NCI-H2196 (cell line): ENCODE measurements around the gene IFNA10.
"Not testable (repeated sequence)": the region's sequence is repeated elsewhere in the genome, so short reads cannot be mapped to it uniquely, and the experiment has no call there.

Experiments
- DNase-seq: peaks from one replicate; lab custom pipeline; 2025; ENCODE audit not compliant: unreplicated experiment; lab: John Stamatoyannopoulos, UW

Gene IFNA10

GRCh38 chr9:21207043-21207442 is at the start of gene IFNA10:
Gene IFNA10 (minus strand): TSS chr9:21207143. CDS start chr9:21207097, 46 bp downstream.
- DNase-seq, result not testable (repeated sequence)

- DNase-seq, result no peak
Observed at GRCh38 chr9:21255538-21256212, 48.7 kb upstream of the IFNA10 start.

- no peak for DNase-seq
Observed at GRCh38 chr9:21252721-21253547, 46.0 kb upstream of the IFNA10 start.

GRCh38 chr9:21251638-21252037 is 44.7 kb upstream of the IFNA10 start:
- DNase-seq, result no peak

DNA sequence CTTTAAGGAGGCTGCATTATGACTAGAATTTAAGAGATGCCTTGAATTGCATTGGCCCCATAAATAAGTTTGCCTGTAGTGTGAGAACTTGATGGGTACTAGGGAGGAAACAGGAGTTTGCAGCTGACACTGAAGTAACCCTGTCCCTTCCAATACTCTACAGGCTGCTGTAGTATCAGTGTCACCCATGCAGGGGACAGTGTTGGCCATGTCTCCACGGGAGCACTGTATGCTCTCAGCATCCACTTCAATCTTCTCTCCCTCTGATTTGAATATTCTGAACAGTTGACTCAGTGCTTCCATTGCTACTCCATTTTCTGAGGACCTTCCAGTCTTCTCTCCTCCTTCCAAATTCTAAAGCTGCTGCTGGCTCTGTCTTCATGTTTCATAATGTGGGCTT is 44.2 kb upstream of the IFNA10 start:
- no peak for DNase-seq

GRCh38 chr9:21244836-21245235 is 37.9 kb upstream of the IFNA10 start:
- no peak for DNase-seq

DNA sequence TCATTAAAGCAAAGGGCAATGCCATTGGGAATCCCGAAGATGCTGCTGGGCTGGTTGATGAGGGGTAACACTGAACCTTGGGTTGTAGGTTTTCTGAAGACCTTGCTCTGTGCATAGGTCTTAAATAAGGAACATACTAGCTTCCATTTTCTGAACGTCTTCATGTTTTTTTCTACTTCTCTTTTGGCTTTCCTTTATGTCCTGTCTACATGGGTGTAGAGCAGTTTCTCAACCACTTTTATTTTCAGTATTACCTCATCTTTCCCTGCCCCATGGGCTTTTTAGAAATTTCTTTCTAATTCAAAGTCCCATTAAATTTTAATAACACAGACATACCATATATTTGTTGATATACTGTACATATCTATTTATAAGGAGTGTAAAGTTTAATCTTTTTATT is 33.0 kb upstream of the IFNA10 start, which contains the start of gene IFNA14:
IFNA14 (minus strand) TSS at position 95 of the 400 bp plus-strand sequence; CDS start at position 25, 70 bp downstream.
- DNase-seq, result no peak

DNA sequence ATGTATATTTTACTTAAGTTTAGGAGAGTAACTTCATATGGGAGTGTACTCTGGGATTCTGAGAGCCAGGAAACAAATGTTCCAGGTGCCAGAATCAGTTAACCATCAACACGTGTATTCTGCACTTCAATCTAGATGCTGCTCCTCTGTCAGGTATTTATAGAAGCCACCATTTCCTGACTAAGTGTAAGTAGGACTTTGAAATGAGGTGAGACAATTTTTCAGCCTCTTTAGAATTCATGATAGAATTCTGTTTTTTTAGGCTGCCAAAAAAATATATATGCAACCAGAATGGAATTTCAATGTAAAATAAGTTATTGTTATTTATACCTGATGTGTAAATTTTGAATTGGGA is 29.4 kb upstream of the IFNA10 start:
- not testable (repeated sequence) for DNase-seq

- DNase-seq, result peak; percentile 9
Observed at GRCh38 chr9:21235468-21236359, 28.8 kb upstream of the IFNA10 start.

DNA sequence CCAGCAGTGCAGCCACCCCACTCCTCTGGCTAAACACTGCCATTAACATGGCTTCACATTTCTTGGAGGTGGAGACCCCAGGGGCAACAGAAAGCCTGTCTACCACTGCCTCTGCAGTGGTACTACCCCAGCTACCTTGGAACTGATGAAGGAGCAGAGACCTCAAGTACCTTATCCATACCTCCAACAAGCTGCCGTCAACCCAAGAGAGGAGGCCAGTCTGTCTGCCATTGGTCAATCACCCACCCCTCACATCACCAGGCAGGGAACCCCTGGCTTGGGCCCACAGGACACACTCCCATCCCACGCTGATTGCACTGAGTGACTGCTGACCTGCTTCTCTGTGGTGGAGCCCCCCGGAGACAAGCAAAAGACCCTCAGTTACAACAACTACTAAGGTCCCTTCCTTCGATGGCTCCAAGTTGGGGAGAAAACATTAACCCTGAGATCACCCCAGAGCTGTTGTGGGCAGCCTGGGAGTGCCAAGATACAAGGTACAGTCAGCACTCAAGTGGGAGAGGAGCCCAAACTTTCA is 27.3 kb upstream of the IFNA10 start:
- DNase-seq, result no peak

- no peak for DNase-seq
Observed at GRCh38 chr9:21233258-21233657, 26.3 kb upstream of the IFNA10 start.

DNA sequence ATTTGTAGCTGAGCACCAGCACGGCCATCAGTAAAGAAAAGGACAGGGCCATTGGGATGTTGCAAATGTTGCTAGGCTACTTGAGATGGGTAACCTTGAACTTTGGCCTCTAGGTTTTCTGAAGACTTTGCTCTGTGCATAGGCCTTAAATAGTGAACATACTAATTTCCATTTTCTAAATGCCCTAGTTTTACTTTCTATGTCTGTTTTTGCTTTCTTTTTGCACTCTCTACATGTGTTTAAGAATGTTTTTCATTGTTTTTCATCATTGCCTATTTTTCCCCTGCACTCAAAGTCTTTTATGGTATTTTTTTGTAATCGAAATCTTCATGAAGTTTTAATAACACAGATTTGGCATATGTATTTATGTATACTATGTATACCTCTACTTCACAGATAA is 21.2 kb upstream of the IFNA10 start, which contains the start of gene IFNA17:
IFNA17 (minus strand) TSS at position 101 of the 400 bp plus-strand sequence; CDS start at position 52, 49 bp downstream.
- no peak for DNase-seq

GRCh38 chr9:21217211-21217610 is 10.3 kb upstream of the IFNA10 start, which contains the start of gene IFNA16:
Gene IFNA16 (minus strand): TSS chr9:21217311. CDS start chr9:21217305, 6 bp downstream.
- DNase-seq, result not testable (repeated sequence)

- DNase-seq, result not testable (repeated sequence)
Observed at GRCh38 chr9:21213411-21214326, 6.7 kb upstream of the IFNA10 start.

GRCh38 chr9:21212160-21212559 is 5.2 kb upstream of the IFNA10 start:
- not testable (repeated sequence) for DNase-seq

DNA sequence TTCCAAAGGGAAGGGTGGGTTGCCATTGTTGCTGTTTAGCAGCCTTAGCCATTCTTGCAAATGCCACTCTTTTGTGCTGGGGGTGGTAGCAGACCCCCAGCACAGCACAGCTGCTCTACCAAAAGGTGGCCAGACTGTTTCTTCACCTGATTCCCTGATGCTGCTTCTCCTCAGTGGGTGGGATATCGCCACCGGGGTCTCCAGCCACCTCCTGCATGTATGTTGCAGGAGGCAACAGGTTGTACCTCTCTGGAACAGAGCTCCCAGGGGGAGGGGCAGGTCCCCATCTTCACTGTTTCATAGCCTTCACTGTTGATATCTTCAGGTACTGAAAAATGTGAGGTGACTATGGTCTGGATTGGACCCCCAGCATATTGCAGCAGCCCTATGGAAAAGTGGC is 3.8 kb upstream of the IFNA10 start:
- DNase-seq, result not testable (repeated sequence)

GRCh38 chr9:21210311-21210710 is 3.4 kb upstream of the IFNA10 start:
- no peak for DNase-seq

DNA sequence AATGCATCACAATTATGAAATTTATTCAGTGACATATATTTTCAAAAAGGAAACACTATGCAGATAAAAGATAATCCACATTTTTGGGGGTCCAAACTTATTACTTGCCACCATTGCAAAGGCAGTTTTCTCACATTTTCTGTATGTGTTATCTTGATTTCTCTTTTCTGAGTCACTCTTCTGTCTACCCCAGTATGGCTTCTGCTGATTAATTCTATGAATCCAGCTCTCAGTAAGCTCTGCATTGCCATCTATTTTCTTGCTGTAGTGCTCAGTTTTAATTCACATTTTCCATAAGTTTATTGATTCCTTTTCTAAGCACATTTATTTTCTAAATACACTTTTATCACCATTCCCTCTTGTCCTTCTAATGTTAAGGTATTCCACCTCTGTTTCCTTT is 1.7 kb downstream of the IFNA10 start:
- DNase-seq, result no peak

DNA sequence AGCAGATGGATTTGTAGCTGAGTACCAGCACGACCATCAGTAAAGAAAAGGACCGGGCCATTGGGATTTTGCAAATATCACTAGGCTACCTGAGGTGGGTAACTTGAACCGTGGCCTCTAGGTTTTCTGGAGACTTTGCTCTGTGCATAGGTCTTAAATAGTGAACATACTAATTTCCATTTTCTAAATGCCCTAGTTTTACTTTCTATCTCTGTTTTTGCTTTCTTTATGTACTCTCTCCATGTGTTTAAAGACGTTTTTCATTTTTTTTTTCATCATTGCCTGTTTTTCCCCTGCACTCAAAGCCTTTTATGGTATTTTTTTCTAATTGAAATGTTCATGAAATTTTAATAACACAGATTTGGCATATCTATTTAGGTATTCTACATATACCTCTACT is 4.8 kb downstream of the IFNA10 start, which contains the start of gene IFNA7:
IFNA7 (minus strand) TSS at position 101 of the 400 bp plus-strand sequence; CDS start at position 61, 40 bp downstream.
- DNase-seq, result not testable (repeated sequence)
